NCI-H146 (cell line): ENCODE measurements around the gene CRBN.

ENCODE experiments used
- DNase-seq: peaks from one replicate; lab custom pipeline; 2025; lab: John Stamatoyannopoulos, UW

CRBN gene

DNA sequence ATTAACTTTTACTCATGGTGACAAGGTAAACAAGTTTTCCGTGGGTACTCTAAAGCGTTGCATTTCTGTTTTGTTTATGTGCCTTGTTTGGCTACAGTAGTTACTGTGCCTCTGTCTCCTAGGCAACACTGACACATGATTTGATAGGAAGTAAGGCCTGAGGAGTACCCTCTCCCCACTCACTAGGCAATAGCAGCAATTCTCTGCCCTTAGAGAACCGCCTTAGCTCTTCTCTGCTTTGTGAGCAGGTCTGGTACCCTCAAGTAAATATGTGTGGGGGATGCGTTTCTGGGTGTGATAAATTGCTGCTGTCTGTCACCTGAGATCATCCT lies 69.2 kb downstream of the CRBN start, which contains the start of gene IL5RA:
Gene IL5RA (minus strand): TSS at position 76 of the 332 bp plus-strand sequence. CDS start 5,390 bp downstream, outside the sequence.
- peak; percentile 53 for DNase-seq

DNA sequence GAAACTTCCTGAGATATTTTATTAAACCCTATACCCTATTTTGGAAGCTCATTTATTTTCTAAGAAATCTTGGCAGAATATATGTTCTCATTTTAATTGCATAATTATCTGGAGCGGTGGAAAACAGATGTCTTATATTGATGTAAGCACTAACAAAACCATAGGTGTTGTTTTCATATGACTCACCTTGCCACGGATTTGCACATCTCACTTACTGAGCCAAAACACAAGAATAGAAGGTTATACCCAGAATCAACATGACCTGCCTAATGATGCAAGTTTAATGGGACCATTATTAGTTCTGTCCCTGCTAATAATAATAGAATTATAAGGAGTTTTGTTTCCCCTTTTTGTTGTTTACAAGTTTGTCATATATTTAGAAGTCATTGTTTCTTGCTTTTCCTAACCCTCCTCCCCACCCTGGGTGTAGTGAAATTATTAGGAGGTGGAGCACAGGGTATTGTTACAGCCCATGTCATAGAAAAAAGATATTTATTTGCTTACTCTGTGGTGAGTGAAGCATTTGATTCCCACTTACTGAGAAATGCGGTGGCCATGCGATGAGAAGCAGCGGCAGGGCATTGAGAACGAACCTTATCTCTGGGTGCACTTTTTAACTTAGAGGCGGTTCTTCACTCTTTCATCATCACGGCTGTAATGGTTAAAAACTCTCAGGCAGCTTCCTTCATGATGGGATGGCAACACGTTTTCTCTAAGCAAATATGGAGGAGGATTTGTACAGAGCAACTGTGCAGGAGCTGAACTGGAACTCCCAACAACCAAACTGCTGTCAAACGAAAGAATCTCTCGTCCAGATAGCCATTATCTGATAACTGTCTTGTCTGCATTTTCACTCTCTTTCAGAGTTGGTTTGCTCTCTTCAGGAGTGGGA lies 69.8 kb downstream of the CRBN start:
- peak; percentile 18 for DNase-seq

DNA sequence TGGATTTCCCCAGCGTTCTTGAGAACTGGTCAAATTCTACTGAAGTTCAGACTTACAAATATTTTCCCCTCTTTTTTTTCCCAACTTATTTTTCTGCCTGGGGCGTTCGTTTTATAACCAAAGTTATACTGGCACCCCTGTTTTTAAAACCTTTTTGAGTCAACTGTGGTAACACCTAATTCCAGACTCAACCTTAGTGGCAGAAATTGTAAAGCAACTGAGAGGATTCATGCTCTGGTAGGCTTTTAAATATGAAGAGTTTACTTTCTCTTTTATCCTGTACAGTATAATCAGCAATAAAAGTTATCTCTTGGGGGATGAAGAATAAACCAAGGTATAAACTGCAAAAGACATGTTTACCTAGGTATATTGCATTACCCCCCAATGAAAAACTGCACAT lies 71.6 kb downstream of the CRBN start:
- no peak for DNase-seq

DNA sequence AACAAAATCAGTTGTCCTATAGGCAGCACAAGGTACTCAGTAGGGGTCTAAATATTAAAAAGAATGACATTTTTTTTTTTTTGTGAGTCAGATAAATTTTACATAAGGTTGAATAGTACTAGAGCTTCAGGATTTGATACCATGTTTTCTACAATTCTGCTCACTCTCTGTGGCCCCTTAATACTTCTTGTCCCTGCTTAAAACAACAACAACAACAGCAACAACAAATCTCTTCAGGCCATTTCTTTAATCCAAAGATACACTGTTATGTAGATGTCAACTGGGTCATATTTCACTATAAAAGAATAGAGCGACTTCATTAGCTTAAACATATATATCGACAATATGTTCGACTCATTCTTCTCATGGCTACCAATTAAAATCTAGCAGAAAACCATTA lies 72.3 kb downstream of the CRBN start:
- DNase-seq: no peak

DNA sequence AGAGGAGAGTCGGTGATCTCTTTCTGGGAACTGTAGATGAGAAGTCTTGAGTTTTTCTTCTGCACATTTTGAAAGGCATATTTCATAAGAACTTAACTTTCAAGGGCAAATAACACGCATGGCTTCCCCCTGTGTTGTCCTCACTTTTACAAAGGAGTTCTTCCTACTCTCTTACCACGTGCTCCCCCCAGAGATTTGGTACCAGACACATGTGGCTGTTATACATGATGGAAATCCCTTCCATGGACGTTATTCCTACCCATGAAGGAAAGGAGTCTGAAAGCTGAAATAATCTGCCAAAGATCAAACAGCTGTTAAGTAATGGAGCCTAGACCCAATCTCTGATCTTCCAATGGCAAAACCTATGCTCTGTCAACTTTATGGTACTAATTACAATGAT lies 73.7 kb downstream of the CRBN start:
- DNase-seq: no peak

DNA sequence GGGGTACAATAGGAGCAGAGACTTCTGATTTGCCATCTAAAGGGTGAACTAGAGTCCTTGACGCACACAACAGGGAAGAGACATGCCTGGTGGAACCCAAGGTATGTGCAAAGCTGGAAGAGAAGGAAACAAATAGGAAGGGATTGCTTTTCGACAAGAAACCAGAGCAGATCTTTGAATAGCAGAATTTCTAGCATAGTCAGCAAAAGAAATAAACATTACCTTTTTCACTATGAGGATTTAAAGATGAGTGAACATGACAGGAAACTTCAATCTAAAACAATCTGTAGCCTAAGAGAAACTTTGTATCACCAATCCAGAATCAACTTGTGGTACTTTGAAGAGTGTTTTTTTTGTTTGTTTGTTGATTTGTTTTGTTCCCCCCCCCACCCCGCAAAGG lies 74.2 kb downstream of the CRBN start:
- no peak for DNase-seq

DNA sequence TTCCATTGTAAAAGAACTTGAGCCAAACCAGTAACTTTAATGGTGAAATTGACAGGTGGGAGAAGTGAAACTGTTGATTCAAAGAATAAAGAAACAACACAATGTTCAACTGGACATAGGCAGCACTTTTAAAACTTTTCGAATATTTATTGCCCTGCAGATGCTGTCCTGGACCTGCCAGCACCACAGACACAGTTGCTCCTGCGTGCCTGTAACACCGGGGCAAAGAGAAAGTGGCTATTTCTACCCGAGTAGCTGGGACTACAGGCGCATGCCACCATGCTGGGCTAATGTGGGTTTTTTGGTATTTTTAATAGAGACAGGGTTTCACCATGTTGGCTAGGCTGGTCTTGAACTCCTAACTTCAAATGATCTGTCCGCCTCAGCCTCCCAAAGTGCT lies 76.7 kb downstream of the CRBN start:
- DNase-seq: no peak

DNA sequence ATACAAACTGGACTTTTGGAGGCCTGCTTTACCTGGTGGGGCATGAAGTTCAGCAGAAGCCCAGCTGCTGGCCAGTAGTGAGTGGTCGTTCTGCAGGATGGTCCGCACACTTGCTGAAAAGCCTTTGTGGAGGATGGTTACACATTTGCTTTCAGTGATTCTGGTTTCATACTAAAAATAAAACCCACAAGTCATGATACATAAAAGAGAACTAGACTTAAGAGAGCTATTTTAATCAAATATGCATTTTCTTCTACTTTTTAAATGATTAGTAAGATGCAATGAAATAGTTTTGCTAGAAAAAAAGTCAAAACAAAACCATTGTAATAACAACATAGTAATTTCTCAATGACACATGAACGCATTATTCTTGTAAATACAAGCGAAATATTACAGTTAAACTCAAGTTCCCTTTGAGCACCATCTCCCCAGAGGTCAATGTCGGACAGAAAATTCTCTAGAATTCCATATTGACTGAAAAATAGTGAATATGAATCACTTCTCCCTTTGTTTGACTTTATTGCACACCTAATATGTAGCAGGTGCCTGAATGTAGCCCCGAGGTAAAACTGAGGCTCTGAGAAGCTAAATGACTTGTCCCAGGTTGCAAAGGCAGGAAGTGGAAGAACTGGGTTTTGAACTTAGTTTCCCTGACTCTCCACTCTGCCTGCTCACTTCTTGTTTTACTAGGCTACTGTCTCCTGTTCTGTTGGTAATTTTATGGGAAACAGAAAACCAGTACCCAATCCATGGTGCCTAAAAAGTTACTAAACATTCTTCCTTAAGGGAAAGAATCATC lies 77.6 kb downstream of the CRBN start:
- no peak for DNase-seq
